ENCODE results near the gene SPATA2L. TPM values are rescaled to one million over a fixed set of nuclear protein-coding genes. Genes with fewer than 3 reads are reported as not detected.
A peak's percentile ranks its signal among the peaks of the same experiment; 100 is the strongest.

SPATA2L gene
- polyA plus RNA-seq (2011; rRNA removed), result 2.6 and 4.0 TPM in 2 replicates
- polyA minus RNA-seq (2011; rRNA and poly(A)+ RNA removed), result 2.1 and 3.7 TPM in 2 replicates

DNA sequence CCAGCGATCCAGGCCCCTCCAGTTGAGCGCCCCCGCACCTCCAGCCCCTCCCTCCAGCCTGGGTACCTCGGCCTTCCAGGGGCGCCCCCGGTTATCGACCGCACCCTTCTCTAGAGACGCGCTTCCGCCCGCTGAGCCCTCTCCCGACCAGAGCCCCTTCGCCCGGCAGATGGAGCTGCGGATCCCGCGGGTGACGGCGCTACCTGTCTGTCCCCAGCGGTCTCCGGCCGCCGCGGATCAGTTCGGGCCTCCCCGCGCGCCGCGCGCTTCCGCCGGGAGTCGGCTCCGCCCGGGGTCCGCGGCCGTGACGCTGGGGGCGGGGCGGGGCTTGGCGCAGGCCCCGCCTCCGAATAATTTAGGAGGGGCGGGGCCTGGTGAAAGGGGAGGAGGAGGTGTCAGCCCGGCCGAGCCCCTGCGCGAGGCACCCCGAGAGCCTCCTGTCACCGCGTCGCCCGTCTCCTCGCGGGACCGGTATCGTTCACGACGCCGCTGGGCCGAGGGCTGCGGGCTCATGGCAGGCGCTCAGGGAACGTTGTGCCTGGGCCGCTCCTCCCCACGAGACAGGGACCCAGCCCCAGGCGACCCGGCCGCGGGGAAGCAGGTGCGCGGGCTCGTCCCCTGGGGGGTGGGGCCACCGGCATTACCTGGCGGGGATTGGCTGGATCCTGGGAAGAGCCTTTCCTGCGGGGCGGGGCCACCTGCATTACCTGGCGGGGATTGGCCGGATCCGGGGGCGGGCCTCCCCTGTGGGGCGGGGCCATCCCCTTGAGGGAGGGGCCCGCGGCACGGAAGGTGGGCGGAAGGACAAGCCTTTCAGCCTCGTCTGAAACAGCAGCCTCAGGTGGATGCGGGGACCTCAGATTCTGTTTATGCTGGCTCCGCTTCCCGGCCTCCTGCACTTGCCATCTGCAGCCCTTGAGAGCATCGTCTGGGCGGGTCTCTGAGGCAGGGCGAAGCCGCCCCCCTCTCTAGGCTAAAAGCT is at the start of gene SPATA2L:
Gene SPATA2L, minus strand, starts transcription at position 281 of the 982 bp plus-strand sequence. CDS start 473 bp downstream, outside the sequence.
- POLR2A ChIA-PET, result no interaction called here
- CTCF ChIA-PET, result interaction anchor here (0.7 to 0.9 kb wide), 2 partner anchors 86 to 159 kb away, joined by 3 to 4 read pairs; no protein-coding TSS in a partner anchor
- no peak; the same call in 1 of the 2 replicates for TF ChIP-seq CTCF (IDR thresholded peaks at IDR 0.05; ENCODE audit: low read depth, low read length)
- no peaks in the 10 kb centered on the region for H3K9me3 ChIP-seq (ENCODE audit: control insufficient read depth, insufficient read depth, low read length)
- peak within 1 kb of the TSS; percentile 68 for H3K27ac ChIP-seq (ENCODE audit: low read depth, low read length)
- no peaks in the 10 kb centered on the region for H3K27me3 ChIP-seq (ENCODE audit: control insufficient read depth, insufficient read depth, low read length)
- DNase-seq (ENCODE audit: low read depth, low spot score), result no peak
- peak within 1 kb of the TSS; percentile 79 for H3K4me3 ChIP-seq (ENCODE audit: low read depth, low read length)

DNA sequence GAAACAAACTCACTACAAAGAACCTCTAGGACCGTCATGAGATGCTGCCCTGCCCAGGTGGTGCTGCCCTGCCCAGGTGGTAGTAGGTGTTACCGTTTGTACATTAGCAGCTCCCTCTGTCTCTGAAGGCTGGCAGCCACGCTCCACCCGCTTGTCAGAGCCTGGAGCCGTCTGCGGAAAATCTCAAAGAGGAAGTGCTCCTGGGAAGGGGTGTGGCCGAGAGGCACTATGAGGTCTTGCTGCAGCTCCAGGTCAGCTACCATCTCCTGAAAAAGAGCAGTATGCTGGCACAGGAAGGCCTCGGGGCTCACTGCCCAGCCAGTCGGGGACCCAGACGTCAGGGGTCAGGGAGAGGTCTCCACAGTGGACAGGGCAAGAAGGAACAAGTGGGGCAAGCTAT is 48.1 kb upstream of the SPATA2L start:
- Histone ChIP-seq H3K9me3 (ENCODE audit: control insufficient read depth, insufficient read depth, low read length) (no peaks in the 10 kb centered on the region), H3K27ac (ENCODE audit: low read depth, low read length) (no peak overlapping the region), H3K27me3 (ENCODE audit: control insufficient read depth, insufficient read depth, low read length) (no peaks in the 10 kb centered on the region), H3K4me3 (ENCODE audit: low read depth, low read length) (no peak overlapping the region)
- no peak for DNase-seq (ENCODE audit: low read depth, low spot score)
- POLR2A ChIA-PET, result interaction anchor here (1.4 kb wide), 1 partner anchor 173 kb away, joined by 3 read pairs; the partner anchor contains the start of gene TUBB3
- no peak for TF ChIP-seq CTCF (IDR thresholded peaks at IDR 0.05; ENCODE audit: low read depth, low read length)
- CTCF ChIA-PET, result no interaction called here

DNA sequence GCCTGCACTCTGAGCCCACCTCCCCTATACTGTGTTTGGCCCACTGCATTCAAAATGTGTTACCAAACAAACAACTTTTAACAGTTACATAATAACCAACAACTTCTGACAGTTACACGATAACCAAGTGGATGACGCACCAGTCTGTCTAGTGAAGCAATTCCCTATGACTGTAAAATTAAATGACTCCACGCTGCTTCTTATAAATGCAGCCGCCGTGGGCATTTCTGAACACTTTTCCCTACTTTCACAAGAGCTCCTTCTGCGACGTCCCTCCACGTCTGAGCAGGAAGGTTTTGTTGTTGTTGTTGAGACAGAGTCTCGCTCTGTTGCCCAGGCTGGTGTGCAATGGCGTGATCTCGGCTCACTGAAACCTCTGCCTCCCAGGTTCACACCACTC is 47.4 kb upstream of the SPATA2L start:
- ChIA-PET CTCF (no interaction called here), POLR2A (interaction anchor here (1.4 kb wide), 1 partner anchor 173 kb away, joined by 3 read pairs; the partner anchor contains the start of gene TUBB3)
- Histone ChIP-seq H3K9me3 (ENCODE audit: control insufficient read depth, insufficient read depth, low read length) (no peaks in the 10 kb centered on the region), H3K4me3 (ENCODE audit: low read depth, low read length) (no peak overlapping the region), H3K27me3 (ENCODE audit: control insufficient read depth, insufficient read depth, low read length) (no peaks in the 10 kb centered on the region), H3K27ac (ENCODE audit: low read depth, low read length) (no peak overlapping the region)
- no peak for DNase-seq (ENCODE audit: low read depth, low spot score)
- TF ChIP-seq CTCF (IDR thresholded peaks at IDR 0.05; ENCODE audit: low read depth, low read length), result no peak

DNA sequence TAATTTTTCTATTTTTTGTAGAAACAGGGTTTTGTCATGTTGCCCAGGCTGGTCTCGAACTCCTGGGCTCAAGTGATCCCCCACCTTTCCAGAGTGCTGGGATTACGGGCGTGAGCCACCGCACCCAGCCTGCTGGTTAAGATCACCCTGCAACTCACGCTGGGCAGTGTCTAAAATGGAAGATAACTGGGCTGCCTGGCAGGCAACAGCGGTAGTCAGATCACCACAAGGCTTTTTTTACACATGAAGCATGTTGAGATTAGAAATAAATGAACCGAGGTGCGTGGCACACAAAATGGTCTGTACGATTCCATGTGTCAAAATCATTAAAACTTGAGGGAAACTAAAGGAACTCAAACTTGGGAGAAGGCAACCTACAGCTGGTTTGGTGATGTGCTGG is 46.6 kb upstream of the SPATA2L start:
- Histone ChIP-seq H3K27ac (ENCODE audit: low read depth, low read length) (no peak overlapping the region), H3K4me3 (ENCODE audit: low read depth, low read length) (no peak overlapping the region), H3K9me3 (ENCODE audit: control insufficient read depth, insufficient read depth, low read length) (no peaks in the 10 kb centered on the region), H3K27me3 (ENCODE audit: control insufficient read depth, insufficient read depth, low read length) (no peaks in the 10 kb centered on the region)
- POLR2A ChIA-PET, result no interaction called here
- TF ChIP-seq CTCF (IDR thresholded peaks at IDR 0.05; ENCODE audit: low read depth, low read length), result no peak
- CTCF ChIA-PET, result no interaction called here
- no peak for DNase-seq (ENCODE audit: low read depth, low spot score)

DNA sequence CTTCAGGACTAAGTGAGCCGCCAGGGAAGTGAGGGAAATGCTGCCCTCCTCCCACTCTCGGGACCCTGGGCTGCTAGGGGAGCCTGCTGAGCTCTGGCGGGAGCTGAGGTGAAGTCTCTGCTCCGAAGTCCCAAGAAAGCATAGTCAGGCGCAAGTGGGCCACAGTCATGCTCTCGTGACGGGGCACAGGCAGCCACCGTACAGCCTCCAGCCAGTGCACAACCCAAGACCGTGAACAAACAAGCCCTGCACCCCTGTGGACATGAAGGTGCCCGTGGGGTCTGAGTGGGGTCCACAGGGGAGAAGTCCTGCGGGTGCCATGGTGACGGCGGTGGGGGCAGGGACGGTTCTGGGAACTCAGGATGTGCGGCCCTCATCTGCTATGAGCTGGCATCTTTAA is 44.5 kb upstream of the SPATA2L start:
- DNase-seq (ENCODE audit: low read depth, low spot score), result no peak
- CTCF ChIA-PET, result interaction anchor here (1.3 to 1.5 kb wide), 2 partner anchors 46 to 115 kb away, joined by 4 read pairs; no protein-coding TSS in a partner anchor
- Histone ChIP-seq H3K27ac (ENCODE audit: low read depth, low read length) (no peak overlapping the region), H3K4me3 (ENCODE audit: low read depth, low read length) (no peak overlapping the region), H3K27me3 (ENCODE audit: control insufficient read depth, insufficient read depth, low read length) (no peaks in the 10 kb centered on the region), H3K9me3 (ENCODE audit: control insufficient read depth, insufficient read depth, low read length) (no peaks in the 10 kb centered on the region)
- POLR2A ChIA-PET, result no interaction called here
- TF ChIP-seq CTCF (IDR thresholded peaks at IDR 0.05; ENCODE audit: low read depth, low read length), result no peak

Measured in AG04450 (cell line).